K562 treated with DMSO at 1 percent for 24 hours (cell line): Measurements from ENCODE around the gene TKTL2. TPM values are rescaled to one million over a fixed set of nuclear protein-coding genes. Genes with fewer than 3 reads are reported as not detected.

Source experiments
- total RNA-seq: library from RNA; unstranded; fragments of 300-600 nt; gene quantifications from 2 replicates; pipeline ENCODE4 v1.2.3, GENCODE V29; 2022; ENCODE audit warnings: low read depth; ENCODE audit not compliant: insufficient read depth

The TKTL2 gene, protein sequence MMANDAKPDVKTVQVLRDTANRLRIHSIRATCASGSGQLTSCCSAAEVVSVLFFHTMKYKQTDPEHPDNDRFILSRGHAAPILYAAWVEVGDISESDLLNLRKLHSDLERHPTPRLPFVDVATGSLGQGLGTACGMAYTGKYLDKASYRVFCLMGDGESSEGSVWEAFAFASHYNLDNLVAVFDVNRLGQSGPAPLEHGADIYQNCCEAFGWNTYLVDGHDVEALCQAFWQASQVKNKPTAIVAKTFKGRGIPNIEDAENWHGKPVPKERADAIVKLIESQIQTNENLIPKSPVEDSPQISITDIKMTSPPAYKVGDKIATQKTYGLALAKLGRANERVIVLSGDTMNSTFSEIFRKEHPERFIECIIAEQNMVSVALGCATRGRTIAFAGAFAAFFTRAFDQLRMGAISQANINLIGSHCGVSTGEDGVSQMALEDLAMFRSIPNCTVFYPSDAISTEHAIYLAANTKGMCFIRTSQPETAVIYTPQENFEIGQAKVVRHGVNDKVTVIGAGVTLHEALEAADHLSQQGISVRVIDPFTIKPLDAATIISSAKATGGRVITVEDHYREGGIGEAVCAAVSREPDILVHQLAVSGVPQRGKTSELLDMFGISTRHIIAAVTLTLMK
- total RNA-seq, result 0.28 TPM in 1 of 2 replicates, not detected in the other

DNA sequence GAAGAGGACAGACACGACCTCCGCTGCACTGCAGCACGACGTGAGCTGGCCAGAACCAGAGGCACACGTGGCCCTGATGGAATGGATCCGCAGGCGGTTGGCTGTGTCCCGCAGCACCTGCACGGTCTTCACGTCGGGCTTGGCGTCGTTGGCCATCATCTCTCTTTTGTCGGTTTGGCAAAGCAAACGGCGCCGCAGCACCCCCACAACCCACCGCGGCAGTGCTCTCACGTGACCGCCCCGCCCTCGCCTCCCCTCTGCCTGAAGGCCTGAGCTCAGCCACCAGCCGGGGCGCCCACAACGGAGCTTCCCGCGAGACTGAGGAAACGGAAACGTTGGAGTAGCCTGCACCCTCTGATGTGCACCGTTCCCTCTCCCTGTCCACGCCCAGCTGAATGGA lies at the start of gene TKTL2:
TSS of gene TKTL2 (minus strand) at position 179 of the 400 bp plus-strand sequence. CDS start at position 159, 20 bp downstream.

GRCh38 chr4:163494360-163495241 lies 21.0 kb upstream of the TKTL2 start, which contains the start of gene TMA16:
TMA16 (plus strand) TSS chr4:163494690; CDS start chr4:163494802, 112 bp downstream.

Other genes with a start within 250 kb of the TKTL2 start
- gene NPY1R, start 141.2 kb downstream of the TKTL2 start, total RNA-seq, result 0.20 TPM in 1 of 2 replicates, not detected in the other
- gene NPY5R, start 129.9 kb downstream of the TKTL2 start, total RNA-seq, result not detected in 2 replicates
- 17.4 and 23.8 TPM in 2 replicates for gene TMA16, start 20.9 kb upstream of the TKTL2 start, total RNA-seq